LHCN-M2 (cell line): Measurements from ENCODE around the gene DIP2C. TPM values are rescaled to one million over a fixed set of nuclear protein-coding genes. Genes with fewer than 3 reads are reported as not detected.
"Not testable (repeated sequence)": the region's sequence is repeated elsewhere in the genome, so short reads cannot be mapped to it uniquely, and the experiment has no call there.

Experiments
- DNase-seq: peaks from one replicate; pipeline ENCODE4 v3.0.0-alpha.2; 2012; ENCODE audit warnings: low read depth
- total RNA-seq: library from RNA; depleted of rRNA; stranded (reverse); fragments of >200 nt; gene quantifications from 2 replicates; pipeline ENCODE4 v1.2.3, GENCODE V29; 2014

The DIP2C gene
- total RNA-seq, 1 experiment from 2014 or later, result 4.9 TPM

- peak; percentile 80 for DNase-seq
These were observed 90.9 kb downstream of the DIP2C start for GRCh38 chr10:598415-599170.

- no peak for DNase-seq
These were observed 91.5 kb downstream of the DIP2C start for GRCh38 chr10:597976-598375.

GRCh38 chr10:596725-597345 lies 92.6 kb downstream of the DIP2C start:
- DNase-seq, result no peak

- DNase-seq, result not testable (repeated sequence)
These were observed 93.3 kb downstream of the DIP2C start for GRCh38 chr10:596131-596530.

DNA sequence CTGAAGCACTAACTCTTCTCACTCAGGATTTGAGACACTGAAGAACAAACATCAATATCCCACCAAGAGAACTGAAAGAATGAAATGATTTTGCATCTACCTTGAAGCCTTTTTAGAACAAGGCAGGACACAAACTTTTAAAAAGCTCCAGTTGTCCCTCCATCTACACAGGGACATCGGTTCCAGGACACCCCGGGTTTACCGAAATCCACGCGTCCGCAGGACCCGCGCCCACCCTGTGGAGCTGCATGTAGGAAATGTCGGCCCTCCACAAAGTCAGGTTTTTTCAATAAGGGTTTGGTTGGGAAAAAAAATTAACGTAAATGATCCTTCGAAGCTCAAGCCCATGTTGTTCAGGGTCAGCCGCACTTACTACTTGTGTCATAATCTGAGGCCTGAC lies 94.0 kb downstream of the DIP2C start:
- no peak for DNase-seq

- no peak for DNase-seq
These were observed 94.7 kb downstream of the DIP2C start for GRCh38 chr10:594584-595270.

DNA sequence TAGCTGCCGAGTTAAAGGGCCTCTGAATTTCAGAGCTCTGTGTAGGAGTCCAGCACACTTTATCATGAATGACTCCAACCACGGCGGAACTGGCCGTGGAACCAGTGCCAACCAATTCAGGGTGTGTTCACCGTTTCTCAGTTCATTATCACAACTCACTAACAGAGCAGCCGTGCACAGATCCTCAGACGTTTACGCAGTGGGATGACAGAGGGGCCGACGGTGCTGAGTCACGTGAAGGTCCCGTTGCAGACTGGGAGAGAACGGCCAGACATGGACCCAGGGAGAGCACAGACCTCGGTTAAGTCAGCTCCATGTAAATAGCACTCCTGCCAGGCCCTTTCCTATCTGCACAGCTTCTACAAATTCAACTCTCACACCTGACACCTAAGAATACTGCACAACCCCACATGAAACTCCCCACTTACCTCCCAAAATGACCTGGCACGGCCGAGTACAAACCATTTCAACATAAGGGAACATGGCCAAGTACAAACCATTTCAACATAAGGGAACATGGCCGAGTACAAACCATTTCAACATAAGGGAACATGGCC lies 95.5 kb downstream of the DIP2C start:
- DNase-seq, result no peak

DNA sequence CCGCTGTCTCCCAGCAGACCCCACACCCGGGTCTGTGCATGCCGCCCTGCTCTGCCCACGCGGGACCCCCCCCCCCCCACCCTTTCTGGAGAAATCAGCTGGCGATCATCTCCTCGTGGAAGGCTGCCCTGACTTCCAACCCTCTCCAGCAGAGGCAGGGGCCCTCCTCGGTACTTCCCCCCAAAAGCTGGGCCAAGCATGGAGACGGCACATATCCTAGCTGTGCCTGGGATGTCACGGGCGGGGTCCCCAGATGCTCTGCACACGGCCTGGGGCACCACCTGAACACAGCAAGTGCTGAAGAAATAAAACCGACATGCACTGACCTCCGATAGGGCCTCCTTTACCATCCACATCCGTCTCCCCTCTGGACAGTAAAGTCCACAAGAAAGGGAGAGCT lies 96.0 kb downstream of the DIP2C start:
- no peak for DNase-seq

GRCh38 chr10:593016-593415 lies 96.5 kb downstream of the DIP2C start:
- no peak for DNase-seq

DNA sequence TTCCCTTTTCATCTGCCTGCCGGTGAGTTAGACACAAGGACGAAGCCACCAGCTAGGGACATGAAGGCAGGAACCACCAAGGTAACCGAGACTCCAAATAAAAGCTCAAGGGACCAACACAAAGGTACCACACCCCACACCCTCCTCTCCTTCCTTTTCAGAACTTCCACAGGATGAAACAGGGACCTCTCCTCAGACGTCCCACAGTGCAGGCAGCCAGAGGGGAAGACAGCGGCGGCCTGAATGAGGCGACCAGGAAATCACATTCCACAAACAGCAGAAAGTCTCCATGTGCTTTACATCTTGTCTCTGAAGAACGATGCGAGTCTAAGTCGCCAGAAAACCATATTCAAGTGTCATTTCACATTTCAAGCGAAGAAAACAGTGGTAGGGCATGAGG lies 97.8 kb downstream of the DIP2C start:
- DNase-seq, result no peak

DNA sequence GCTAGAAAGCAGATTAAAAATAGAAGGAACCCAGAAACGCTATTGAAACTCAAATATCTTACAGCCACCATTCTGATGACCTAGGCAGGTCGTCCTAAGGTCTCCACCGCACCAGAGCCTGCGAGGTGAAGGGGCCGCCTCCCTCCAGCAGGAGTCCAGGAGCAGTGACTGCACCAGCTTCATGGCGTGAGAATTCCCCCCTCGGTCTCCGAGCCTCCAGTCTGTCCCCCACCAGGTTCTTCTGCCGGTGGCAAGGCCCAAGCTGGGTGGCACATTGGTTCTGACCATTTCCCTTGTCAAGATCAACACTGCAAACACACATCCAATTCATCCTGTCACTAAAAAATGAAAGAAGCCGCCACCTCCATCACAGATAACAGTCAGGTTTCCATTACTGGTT lies 98.7 kb downstream of the DIP2C start:
- DNase-seq, result no peak

GRCh38 chr10:589961-590680 lies 99.3 kb downstream of the DIP2C start:
- DNase-seq, result no peak

DNA sequence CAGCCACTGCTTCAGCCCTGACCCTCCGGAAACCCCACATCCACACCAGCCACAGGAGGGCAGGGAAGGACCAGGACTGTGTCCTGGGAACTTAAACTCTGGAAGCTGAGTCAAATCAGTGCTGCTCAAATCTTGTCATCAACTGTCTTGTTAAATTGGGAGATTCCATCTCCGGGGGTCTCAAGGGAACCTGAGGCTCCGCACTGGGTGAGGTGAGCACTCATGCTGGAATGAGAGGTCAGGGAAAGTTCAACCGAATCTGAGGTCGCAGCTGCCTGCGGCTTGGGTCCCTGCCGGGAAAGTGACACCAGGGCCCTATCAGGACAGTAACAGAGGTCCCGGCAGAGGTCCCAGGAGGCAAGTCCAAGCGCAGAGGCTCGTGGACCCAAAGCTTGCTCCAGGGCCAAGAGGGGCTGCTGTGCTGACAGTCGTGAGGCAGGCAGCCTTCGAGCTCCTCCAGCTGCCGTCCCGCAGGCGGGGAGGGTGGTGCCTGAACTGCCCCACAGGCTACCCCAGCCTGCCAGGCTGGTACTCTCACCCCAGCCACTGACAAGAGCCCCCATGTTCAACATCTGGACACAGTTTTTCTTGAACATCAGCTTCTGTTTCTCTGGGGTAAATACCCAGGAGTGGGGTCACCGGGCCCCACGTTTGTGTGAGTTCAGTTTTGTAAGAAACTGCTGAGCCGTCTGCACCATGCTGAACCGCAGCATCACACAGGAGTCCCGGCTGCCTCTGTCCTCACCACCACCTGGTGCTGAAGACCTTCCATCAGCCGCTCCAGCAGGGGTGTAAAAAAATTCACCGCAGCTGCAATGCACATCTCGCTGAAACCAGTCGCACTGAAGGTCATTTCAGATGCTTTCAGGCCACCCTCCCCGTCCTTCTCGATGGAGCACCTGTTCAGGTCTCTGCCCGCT lies 101.0 kb downstream of the DIP2C start:
- DNase-seq, result peak; percentile 84

GRCh38 chr10:586716-587115 lies 102.8 kb downstream of the DIP2C start:
- no peak for DNase-seq

GRCh38 chr10:586151-586550 lies 103.3 kb downstream of the DIP2C start:
- DNase-seq, result no peak

DNA sequence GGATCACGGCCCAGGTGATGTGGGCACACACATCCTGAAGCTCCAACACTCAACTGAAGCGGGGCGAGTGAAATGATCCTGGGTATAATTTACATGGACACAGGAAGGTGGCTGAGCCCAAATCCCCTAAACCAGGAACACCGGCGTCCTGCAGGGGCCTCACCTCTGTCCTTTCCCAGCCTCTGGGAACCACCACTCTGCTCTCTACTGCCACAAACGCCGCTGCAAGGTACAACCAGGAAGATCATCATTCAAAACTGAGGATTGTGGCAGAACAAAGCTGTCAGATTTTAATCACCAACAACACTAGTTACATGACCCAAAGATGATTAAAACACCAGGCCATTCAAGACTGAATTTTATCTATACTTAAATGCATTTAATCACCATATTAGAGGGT lies 104.0 kb downstream of the DIP2C start:
- no peak for DNase-seq

GRCh38 chr10:584497-585290 lies 104.8 kb downstream of the DIP2C start:
- not testable (repeated sequence) for DNase-seq

DNA sequence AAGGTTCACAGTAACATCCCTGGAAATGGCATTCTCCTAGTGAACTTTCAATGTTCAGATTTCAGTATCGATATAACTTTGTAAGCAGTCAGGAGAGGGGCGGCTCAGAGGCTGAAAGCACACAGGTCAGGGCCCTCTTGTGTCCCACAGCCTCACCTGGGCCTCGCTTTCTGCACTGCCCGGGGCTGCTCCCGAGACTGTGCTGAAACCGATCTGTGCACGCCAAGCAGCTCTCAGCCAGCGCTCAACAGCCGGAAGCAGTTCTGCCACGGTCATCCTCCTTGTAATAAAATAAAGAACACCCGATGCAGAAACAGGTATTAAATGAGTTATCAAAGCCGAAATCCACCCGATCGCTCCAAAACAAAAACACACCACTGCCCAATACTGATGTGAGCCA lies 106.0 kb downstream of the DIP2C start:
- no peak for DNase-seq

GRCh38 chr10:581776-582330 lies 107.6 kb downstream of the DIP2C start:
- no peak for DNase-seq

DNA sequence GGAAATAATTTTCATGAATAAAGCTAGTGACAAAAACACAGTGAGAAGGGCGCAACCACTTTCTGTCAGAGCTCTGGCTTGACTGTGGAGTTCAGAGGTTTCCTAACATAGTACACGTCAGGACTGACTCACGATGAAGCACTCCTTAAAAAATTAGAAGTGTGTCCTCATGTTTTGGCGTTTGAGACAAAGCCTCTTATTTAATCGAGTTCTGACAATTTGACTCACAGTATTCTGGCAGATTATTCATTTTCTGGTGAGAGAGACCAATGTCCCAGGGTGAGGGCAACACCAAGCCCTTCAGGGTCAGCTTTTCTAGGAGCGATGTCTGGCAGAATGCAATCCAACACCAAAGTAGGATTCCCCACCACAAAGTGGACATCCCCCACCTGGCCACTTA lies 108.7 kb downstream of the DIP2C start:
- DNase-seq, result peak; percentile 86
